ENCODE data around the gene XXYLT1.
"Not testable (repeated sequence)": the region's sequence is repeated elsewhere in the genome, so short reads cannot be mapped to it uniquely, and the experiment has no call there.

Gene XXYLT1

DNA sequence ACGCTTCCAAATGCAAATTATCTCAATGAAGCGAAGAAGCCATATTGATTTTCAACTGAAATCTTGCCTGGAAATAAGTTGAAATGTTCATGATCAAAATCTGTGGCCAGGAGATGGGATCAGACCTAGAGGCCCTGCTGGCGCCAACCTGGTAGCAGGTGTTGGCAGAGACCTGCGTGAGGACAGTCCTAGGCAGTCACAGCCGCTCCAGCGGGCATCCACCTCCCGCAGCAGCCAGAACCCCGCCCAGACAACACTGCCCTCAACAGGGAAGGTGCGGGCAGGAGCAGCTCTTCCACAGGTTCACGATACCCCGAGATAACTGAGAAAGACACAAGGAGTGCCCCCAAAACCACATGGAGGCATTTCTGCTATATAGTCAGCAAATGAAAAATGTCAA lies 145.3 kb downstream of the XXYLT1 start:
- DNase-seq = no peak

DNA sequence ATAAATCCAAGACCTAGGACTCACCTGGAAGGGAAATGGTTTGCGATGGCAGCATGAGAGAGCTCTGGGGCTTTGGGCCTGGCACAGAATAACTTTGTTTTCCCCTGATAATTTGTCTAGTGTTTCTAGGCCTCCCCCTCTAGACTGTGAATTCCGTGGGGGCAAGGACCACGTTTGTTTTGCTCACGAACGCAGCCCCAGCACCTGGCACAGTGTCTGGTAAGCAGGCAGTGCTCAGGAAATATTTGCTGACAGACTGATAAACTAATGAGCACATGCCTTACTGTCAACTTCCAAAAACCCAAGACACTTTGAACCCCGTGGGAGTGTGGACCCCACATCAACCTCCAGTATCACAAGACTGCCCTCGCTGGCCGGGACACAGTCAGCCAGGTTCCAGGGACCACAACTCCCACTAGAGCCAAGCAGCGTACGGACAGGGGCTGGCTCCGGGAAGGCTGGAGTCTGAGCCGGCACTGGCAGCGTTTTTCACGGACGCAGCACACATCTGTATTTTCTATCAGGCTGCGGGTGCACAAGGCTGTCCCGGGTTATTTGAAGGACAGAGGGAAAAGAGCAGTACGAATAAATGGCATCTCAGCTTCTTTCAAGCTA lies 146.5 kb downstream of the XXYLT1 start:
- DNase-seq = no peak

DNA sequence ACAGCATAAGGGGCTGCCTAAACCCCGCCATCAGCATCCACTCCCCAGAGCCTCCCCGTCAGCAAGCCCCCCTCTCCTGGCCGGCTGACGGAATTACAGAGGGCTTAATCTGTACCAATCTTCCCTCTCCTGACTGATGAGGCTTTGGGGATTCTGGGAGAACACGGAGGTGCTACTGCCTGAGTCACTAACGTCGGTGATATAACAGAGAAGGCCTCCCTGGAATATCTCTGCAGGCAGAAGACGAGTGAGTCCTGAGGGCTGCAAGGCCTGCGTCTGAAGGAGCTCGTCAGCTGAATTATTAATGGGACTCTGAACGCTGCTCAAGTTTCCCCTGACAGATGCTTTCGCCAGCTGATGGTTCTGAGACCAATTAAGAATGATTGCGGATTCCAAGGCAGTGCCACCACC lies 147.7 kb downstream of the XXYLT1 start:
- no peak for DNase-seq

DNA sequence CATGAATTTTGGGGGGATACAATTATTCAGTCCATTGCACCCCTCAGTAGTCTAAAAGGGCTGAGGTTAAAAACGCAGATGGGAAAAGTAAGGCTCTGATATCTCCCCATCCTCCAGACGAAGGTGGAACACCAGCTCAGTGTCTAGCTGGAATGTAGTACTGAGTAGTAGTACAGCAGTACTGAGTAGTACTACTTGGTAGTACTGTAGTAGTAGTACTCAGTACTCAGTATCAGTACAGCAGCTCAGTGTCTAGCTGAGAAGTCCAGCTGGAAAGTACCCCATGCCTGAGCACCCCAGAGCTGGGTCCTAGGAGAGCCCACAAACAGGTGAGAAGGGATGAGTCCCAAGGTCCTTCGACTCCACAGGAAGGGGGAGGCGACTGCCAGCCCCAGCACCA lies 148.7 kb downstream of the XXYLT1 start:
- DNase-seq = no peak

DNA sequence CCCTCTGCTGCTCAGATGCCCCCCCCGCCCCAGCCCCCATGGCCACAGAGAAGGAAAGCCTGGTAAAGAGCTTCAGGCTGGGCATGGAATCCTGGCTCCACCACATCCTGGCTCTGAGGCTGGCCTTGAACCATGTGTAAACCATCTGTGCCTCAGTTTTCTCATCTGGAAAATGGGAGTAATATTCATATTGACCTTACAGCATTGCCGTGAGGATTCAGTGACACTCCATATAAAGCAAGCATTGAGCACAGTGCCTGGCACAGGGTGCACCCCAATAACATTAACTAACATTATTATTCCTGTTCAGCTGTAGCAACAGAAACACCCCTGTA lies 150.7 kb downstream of the XXYLT1 start:
- no peak for DNase-seq

DNA sequence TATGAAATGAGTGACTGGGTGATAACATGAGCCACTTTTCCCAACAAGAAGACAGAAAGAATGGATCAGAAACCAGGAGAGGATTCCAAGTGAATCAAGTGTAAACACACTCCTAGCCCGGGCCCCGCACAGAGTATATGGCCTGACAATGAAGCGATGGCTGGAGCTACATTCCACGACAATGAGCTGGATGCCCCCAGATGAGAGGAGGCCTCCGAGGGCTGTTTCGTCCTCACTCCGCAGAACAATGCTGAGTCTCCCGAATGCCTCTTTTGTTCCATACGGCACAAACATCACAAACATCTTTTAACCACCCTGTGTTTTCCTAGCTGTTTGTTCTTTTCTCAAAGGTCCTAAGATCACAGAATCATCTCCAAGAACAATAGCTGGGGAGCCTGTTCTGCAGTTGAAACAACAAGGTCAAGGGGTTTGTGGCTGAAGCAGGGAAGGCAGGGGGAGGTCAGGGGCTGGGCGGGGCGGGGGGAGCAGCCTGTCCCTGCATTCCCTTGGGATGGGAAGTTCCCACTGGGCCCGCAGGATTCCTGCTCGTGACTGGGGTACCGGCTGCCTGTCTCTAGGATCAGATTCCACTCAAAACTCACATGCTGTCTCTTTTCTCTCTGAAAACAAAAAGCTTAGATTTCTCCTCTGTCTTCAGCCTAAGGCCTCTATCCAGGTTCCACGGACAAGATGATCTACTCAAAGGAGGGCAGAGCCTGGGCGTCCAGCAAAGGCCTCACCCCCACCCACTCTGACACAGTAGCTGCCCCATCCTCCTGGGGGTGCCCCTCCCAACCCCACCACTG lies 151.3 kb downstream of the XXYLT1 start:
- DNase-seq = no peak

DNA sequence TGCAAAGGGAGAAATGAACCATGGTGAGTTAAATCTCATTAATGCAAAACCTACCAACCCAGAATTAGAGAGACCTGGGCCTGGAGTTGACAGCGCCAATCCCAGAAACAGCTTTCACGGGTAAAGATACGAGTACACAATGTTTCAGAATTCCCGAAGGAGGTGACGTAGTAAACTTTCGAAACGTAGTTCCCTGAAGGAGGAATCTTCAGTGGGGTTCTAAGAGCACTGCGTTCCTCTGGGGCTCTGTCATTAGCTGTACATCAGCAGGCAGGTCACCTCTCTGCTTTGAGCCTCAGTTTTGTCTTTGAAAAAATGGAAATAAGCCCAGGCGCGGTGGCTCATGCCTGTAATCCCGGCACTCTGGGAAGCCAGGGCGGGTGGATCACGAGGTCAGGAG lies 152.3 kb downstream of the XXYLT1 start:
- DNase-seq = no peak

DNA sequence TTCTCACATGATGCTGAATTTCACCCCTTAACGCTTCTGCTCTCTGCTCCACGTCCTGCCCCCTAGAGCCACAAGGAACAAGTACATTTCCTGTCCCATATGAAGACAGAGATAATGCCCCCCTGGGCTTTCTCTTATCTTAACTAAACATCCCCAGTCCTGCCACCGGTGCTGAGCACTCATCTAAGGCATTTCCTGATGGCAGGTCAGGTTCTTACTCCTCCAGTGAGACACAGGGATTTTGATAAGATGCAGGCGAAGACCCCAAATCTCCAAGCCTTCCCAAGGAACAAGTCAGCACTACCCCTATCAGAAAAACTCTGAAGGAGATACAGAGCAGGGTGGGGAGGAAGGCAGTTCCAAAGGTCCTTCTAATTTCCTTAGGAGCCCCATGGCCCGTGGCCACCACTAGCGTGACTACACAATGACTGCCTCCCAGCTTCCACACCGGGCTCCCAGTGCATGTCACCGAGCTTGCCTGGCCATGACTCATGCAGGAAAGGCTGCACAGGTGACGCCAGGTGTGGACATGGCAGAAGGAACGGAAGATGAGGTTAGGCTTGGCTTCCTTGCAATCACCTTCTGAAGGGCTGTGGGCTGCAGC lies 152.9 kb downstream of the XXYLT1 start:
- no peak for DNase-seq

DNA sequence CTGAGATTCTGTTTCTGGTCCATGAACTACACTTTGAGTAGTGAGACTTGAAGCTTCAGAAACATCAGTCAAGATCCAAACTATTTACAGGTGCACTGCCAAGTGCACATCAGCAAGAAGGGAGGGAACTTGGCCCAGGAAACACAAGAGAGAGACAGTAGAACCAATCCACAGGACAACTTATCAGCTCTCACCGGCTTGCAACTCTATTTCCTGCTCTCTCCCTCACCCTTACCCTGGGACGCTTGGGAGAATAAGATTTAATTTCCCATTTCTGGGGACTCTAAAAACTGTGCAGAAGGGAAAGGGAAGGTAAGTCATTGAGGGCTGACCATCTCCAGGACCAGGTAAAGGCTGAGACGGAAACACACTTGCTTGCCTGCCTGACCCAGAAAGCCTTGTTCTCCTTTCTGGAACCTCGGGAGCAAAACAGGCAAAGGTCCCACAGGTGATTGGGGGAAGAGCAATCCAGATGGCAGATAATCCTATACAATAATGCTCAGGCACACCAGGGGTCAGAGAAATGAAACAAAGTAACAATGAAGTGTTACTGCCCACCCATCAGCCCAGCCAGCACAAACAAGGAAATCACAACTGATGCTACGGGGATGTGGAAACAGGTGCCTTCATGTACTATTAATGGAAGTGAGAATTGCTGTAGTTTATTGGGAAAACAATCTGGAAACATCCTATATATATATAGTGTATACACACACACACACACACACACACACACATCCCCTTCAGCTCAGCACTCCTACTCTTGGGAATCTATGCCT lies 154.4 kb downstream of the XXYLT1 start:
- DNase-seq = no peak

DNA sequence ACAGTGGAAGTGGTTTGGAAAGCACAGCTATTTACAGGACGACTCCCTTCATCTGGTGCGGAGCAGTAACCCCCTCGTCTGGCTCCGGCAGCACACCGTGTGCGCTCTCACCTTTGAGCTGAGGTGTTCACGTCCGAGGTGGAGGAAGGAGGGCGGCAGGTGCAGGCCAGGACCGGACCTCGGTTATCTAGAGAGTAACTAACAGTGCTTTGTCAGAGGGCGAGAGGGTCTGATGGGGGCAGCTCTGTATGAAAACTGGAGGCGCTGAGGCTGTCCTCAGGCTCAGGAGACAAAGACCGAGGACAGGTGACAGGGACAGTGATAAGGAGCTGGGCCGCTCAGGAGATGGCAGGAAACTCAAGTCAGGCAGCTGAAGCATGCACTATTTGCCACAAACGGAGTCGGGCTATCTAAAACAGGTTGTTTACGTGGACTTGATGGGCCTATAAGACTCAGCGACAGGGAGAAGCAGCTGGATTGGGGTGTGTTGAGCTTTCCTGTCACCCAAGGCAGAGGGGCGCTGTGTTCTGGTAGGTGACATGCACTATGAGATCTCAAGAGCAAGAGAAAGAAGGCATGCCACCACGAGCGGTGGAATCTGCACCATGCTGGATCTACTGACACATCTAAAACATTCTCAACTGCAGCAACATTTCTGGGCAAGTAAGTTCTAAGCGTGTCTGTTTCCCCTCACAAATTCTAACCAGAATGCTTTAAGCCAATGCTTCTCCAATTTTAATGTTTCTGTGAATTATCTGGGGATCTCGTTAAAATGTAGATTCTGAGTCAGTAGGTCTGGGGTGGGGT lies 155.2 kb downstream of the XXYLT1 start:
- DNase-seq = no peak

DNA sequence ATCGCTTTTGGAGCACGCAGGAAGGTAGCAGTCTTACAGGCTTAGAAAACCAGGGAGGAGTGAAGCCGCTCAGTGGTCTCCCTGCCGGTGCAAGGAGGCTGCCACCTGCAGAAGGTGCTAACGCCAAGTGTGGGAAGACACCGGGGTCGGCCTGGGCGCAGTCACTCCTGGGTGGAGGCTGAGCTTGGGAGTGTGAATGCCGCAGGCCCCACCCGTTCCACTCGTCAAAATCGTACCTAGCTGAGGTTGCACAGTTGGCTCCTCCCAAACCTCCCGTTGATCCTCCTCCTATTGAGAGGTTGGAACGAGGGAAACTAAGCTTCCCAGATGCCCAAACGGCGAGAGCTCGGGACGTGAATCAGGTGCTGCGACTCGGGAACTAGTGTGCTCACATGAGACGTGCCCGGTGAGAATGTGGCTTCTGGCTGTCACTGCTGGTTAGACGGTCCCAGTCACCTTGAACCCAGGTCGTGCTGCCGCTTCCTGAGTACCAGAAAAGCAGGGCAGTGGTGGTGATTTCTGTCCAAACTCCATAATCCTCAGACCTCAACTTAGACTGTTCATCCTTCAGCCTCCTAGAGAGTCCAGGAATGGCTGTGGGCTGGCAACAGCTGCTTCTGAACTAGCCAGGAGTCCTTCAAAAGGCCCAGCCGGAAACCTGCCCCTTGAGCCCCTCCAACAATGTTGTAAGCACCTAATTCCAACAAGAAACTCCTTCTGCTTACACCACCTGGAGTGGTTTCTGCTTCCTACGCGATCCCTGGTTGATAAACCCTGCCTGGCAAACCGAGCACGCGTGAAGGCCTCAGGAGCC lies 156.0 kb downstream of the XXYLT1 start:
- no peak for DNase-seq

DNA sequence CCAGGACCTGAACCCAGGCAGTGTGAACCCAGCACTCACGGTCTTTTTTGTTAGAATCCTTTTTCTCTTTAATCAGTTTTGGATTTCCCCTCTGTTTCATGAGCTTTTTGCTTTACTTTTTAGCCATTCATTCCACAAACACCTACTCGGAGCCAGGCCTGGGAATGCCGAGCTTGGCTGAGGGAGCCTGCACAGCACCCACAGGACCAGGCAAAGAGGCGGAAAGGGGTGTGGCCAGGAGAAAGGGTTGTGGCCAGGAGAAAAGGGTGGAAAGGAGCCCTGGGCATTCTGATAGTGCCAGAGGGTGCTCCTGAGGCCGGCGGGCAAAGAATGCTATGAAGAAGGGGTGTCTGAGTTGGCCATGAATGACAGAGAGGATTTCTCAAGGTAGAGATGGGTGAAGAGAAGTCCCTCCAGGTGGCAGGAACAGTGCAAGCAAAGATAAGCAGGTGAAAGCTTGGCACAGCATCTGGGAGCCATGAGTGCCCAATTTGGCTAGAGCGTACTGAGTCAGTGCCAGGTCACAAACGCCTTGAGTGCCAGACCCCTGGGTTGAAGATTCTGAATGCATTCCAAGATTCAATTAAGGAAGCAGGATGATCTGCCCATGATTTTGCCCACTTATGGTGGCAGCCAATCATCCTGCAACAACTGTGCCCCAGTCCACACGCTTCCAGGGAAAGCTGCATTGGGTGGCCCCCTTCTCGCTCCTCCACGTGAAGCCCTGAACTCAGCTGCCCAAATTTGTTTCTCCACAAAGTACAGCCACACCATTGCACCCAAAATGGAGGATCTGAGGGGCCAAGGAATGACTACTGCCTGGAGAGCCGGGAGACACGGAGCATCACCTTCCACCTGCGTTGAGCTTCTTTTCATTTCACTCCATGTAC lies 157.2 kb downstream of the XXYLT1 start:
- DNase-seq = no peak

DNA sequence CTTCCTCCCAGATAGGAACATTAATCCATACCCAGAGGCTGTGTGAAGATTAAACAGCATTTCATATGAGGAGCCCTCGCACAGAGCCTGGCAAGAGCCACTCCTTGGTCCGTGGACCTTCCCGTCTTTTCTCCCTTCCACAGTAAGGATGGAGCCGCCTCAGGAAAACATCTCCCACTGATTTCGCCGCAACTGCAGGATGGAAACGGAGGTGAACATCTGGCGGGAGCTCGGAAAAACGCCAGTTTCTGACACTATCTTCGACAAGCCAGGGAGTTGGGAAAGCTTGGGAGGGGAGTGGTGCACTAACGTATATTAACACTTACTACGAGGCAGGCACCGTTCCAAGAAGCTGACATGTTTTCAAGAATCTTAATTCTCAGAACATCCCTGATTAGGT lies 157.9 kb downstream of the XXYLT1 start:
- no peak for DNase-seq

DNA sequence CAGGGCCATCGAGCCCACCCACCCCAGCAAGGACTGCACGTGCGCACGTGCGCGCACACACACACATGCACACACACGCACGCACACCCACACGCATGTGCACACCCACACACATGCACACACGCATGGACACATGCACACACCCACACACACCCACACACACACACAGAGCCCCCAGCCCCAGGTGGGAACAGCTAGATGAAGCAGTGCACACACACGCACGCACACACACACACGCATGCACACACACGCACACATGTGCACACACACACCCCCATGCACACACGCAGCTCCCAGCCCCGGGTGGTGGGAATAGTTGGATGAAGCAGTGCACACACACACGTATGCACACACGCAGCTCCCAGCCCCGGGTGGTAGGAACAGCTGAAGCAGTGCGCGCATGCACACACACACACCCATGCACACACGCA lies 158.6 kb downstream of the XXYLT1 start:
- no peak for DNase-seq

DNA sequence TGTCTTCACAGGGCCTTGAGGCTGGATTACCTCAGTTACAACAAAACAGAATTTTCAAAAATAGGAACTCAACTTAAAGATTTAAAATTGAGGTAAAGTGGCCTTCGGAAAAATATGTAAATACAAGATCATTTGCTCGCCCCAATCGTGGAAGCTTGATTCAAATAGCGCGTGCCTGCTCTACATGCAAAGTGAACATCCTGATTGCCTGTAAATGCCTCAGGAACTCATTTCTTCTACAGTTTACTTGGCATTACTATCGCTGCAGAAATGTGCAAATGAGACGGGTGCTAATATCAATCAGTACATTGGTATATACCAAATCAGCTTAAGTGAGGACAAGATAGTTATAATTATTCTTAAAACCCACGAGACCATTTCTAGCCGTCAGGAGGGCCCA lies 159.2 kb downstream of the XXYLT1 start:
- DNase-seq = no peak

DNA sequence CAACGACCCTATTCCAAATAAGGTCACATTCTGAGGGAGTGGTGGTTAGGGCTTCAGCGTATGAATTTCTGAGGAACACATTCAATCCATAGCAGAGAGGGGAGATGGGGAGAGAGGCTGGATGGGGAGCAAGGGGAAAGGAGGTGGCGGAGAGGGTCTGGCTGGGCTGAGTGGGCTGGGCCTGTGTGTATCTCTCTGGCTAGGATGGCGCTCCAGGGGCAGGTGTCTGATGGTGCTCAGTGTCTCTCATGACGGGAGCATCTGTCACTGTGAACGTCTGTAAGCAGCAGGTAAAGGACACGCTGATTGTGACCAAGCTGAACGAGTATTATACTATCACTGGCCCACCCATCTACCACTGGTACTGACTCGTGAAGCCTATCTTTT lies 159.6 kb downstream of the XXYLT1 start:
- no peak for DNase-seq

DNA sequence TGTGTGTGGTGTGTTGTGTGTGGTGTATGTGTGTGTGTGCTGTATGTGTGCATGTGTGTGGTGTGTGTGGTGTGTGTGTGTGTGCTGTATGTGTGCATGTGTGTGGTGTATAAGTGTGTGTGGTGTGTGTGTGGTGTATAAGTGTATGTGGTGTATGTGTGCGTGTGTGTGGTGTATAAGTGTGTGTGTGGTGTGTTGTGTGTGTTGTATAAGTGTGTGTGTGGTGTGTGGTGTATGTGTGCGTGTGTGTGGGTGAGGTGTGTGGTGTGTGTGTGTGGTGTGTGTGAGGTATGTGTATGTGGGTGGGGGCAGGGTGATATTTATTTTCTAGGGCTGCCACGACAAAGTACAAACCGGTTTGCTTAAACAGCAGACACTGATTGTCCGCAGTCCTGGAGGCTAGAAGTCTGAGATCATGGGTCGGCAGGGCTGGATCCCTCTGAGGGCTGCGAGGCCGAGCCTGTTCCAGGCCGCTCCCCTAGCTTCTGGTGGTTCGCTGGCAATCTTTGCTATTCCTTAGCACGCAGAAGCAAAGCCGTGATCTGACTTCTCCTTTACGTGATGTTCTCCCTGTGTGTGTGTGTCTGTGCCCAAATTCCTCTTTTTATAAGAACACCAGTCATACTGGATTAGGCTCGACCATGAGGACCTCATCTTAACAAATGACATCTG lies 160.2 kb downstream of the XXYLT1 start:
- no peak for DNase-seq

DNA sequence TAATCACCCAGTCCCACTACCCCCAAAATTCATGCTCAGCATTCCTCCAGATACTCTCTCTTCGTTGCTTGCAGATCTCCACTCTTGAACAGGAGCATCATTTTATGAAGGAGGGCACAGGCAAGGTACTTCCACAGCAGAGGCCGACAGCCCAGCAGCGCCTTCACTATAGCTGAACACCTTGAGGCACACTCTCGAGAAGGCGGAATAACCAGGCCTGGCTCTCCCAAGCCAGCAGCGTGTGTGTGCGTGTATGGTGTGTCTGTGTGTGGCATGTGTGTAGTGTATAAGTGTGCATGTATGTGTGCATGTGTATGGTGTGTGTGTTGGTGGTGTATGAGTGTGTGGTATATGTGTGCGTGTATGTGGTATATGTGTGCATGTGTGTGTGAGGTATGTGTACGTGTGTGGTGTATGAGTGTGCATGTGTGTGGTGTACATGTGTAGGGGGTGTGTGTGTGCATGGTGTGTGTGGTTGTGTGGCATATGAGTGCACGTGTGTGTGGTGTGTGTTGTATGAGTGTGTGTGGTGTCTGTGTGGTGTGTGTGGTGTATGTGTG lies 161.8 kb downstream of the XXYLT1 start:
- no peak for DNase-seq

DNA sequence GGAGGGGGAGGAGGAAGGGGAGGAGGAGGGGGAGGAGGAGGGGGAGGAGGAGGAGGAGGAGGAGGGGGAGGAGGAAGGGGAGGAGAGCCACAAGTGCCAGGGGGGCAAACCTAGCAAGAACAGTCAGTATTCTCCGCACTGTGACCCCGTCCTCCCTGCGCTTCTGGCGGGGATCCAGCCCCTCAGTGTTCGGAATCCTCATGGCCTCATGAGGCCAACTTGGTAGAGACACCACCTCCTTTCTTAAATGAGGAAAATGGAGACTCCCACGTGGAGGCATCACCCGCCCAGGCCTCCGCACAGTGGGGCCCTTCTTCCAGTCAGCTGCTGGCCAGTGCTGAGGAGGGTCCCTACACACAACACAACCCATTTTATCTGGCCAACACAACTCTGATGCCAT lies 163.4 kb downstream of the XXYLT1 start:
- DNase-seq = no peak

DNA sequence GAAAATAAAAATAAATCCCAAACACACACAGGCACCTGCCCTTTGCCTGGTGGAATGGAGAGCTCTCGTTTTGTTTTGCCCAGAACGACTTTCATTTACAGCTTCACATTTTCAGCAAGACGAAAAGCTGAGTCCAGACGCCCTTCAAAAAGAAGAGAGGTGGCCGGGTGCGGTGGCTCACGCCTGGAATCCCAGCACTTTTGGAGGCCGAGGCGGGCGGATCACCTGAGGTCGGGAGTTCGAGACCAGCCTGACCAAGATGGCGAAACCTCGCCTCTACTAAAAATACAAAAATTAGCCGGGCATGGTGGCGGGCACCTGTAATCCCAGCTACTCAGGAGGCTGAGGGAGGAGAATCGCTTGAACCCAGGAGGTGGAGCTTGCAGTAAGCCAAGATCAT lies 163.9 kb downstream of the XXYLT1 start:
- not testable (repeated sequence) for DNase-seq
